Stimulated activated CD8-positive, alpha-beta memory T cell treated with anti-CD3 and anti-CD28 coated beads, Interleukin-7, amount 100 ng/mL, for 48 hours (primary cell): Measurements from ENCODE around the gene USP35.
A peak's percentile ranks its signal among the peaks of the same experiment; 100 is the strongest.

ENCODE experiments used
- DNase-seq, 2 donors: peaks; one replicate each; pipeline ENCODE4 v3.0.0-alpha.2; 2020; ENCODE audit warnings: low read depth in 1 of 2; ENCODE audit errors: extremely low read depth in 1 of 2

USP35 gene, protein sequence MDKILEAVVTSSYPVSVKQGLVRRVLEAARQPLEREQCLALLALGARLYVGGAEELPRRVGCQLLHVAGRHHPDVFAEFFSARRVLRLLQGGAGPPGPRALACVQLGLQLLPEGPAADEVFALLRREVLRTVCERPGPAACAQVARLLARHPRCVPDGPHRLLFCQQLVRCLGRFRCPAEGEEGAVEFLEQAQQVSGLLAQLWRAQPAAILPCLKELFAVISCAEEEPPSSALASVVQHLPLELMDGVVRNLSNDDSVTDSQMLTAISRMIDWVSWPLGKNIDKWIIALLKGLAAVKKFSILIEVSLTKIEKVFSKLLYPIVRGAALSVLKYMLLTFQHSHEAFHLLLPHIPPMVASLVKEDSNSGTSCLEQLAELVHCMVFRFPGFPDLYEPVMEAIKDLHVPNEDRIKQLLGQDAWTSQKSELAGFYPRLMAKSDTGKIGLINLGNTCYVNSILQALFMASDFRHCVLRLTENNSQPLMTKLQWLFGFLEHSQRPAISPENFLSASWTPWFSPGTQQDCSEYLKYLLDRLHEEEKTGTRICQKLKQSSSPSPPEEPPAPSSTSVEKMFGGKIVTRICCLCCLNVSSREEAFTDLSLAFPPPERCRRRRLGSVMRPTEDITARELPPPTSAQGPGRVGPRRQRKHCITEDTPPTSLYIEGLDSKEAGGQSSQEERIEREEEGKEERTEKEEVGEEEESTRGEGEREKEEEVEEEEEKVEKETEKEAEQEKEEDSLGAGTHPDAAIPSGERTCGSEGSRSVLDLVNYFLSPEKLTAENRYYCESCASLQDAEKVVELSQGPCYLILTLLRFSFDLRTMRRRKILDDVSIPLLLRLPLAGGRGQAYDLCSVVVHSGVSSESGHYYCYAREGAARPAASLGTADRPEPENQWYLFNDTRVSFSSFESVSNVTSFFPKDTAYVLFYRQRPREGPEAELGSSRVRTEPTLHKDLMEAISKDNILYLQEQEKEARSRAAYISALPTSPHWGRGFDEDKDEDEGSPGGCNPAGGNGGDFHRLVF

GRCh38 chr11:78188286-78189173 lies at the start of gene USP35, which contains the start of gene KCTD21:
Gene USP35, plus strand, starts transcription at chr11:78188919. Its CDS starts 7,327 bp downstream, at chr11:78196246.
Gene KCTD21, minus strand, starts transcription at chr11:78188626. Its CDS starts 14,072 bp downstream, at chr11:78174554.
- peak; percentile 85 to 91 for DNase-seq

DNA sequence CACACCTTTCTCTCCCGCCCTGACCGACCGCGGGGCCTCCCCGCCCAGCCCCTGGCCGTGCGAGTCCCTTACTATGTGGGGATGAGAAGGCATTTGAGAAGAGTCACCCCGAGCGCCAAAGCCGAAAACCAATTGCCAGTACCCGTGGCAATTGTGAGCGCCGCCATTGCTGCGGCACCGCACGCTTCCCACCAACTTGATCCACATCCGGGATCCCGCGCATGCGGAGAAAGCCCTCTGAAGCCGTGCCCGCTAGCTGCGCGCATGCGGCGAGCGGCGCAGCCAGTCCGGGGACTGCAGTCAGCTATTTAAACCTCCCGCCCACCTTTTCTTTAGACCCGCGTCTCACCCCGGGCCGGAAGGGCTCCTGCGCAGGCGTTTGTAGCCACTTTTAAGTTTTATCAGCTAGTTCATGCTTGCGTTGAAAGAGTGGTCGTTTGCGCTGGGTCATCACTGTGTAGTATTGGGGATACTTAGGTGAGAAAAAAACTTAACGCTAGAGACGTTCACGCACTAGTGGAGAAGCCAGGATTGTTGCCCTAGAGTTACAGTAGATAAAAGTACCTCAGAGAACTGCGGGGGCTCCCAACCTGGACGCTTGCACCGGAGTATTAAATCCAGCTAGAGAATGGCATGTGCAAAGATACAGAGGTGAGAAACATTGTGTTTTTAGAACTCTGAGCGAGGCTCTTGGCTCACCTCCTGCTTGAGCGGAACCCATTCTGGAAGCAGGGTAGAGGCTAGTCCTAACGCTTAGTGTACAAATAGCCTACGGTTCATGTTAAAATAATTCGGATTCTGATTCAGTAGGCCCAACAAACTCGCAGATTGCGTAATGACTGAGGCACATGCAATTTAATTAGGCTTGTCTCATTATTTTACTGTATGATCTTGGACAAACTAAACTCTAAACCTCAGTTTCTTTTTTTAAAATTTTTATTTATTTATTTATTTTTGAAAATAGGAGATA lies 49.0 kb upstream of the USP35 start, which contains the start of gene ALG8:
Gene ALG8, minus strand, starts transcription at position 205 of the 970 bp plus-strand sequence. Its CDS starts 38 bp downstream, at position 167.
- peak; percentile 94 to 95 for DNase-seq

- no peak for DNase-seq
Observed at GRCh38 chr11:78140392-78141077, 48.2 kb upstream of the USP35 start.

DNA sequence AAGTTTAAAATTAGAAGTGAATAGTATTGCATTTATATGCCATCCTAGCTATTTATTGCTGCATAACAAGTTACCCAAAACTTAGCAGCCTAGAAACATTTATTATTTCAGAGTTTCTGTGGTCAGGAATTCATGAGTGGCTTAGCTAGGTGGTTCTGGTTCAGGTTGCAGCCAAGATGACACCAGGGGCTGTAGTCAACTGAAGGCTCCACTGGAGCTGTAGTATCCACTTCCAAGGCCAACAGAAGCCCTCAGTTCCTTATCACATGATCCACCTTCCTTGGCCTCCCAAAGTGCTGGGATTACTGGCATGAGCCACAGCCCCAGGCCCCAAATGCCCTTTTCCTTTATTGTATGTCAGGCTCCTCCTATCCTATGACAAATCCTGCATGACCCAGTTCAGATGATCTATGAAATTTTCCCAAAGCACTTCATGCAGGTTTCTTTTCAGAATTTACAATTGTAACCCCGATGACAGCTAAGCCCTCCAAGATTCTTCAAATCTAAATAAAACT lies 43.2 kb upstream of the USP35 start:
- no peak for DNase-seq

DNA sequence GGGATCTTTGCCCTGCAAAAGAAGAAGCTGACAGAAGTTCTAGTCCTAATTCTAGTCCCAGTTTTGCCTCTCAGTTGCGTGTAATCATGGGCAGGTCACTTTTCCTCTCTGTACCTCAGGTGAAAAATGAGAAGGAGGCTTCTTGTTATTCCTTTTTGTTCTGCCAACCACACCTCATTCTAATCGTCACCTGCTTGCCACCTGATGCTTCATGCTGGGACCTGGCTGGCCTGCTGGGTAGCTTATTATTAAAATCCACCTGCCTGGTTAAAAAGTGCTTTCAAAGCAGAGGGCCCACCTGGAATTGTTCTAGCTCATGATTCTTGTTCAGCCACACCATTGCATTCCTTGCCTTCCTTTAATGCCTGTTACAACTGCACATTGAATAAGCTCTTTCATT lies 40.9 kb upstream of the USP35 start:
- DNase-seq = no peak

- DNase-seq = no peak
Observed at GRCh38 chr11:78149646-78150045, 39.1 kb upstream of the USP35 start.

GRCh38 chr11:78150346-78150745 lies 38.4 kb upstream of the USP35 start:
- no peak for DNase-seq

- DNase-seq = no peak
Observed at GRCh38 chr11:78150754-78151153, 38.0 kb upstream of the USP35 start.

DNA sequence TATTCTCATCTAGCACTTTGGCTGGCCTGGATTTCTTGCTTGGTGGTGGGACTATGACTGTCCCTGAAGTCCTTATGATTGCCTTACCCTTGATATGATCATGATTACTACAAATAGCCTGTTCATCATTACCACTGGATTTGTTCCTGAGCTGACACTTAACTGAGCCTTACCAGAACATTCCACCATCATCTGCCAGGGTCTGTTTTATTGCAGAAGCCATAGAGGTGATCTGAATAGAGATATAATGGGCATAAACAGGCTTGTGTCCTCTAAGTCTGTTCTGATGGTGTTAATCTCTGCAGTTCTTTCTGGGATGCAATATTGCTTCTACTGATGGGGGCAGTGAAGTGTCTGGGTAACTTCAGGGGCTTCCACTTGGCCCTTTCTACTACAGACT lies 36.9 kb upstream of the USP35 start:
- DNase-seq = no peak

DNA sequence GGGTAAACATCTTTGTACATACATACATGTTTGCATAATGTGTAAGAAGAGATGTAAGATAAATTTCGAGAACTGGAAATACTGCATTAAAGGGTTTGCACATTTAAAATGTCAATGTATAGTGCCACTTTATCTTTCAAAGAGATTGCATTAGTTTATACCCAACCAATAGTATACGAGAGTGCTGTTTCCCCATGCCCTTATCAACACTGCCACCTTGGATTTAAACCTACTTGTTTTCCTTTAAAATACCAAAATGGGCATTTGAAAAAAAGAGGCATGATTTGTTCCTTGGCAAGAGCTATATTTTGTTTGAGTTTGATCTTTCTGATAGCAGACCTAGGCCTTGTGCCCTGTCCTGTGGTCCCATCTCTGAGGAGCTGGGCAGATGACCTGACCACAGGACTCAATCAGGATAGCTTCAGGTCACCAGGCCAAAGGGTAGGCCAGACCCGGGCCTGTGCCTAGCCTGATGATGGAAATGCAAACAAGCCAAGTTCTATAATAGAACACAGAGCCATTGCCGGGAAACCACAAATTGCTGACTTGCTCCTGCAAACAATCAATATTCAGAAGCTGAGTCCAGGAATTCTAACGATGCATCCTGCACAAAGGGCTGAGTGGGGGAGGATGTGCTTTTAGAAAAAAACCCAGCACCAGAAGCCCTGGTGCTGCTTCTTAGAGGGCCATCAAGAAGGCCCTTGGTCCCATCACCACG lies 32.4 kb upstream of the USP35 start:
- no peak for DNase-seq

GRCh38 chr11:78158987-78159652 lies 29.6 kb upstream of the USP35 start:
- no peak for DNase-seq

DNA sequence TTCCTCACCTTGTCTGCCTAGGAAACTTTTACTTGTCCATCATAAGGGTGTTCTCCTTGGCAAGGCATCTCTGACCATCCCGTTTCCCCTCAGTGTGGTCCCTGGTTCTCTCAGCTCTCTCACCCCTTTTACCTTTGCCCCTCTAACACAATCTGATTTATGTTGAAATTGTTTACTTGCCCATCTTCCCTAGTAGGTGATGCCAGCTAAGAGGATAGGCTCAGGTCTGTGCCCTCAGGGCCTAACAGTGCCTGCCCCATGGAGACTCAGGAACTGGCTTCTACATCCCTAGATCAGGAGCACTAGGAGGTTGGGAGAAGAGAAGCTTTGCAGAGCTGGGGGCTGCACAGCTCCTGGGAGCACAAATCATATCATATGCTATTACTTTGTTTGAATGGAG lies 28.2 kb upstream of the USP35 start:
- no peak for DNase-seq

DNA sequence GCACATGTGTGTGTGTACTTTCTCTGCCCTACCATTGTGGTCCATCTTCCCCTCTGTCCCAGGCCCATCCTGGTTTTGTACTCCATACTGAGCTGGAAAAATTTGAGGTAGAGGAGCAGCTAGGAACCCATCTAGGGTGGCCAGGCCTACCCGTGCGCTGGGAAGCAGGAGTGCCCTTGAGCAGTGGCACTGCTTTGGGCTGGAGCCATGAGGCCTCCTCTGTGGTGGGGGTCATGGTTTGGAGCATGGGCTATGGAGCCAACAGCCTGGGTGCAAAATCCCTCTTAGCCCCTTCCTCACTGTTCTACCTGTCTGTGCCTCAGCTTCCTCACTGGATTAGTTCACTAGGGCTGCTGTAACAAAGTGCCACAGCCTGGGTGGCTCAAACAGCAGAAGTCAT lies 27.4 kb upstream of the USP35 start:
- no peak for DNase-seq

- DNase-seq = no peak
Observed at GRCh38 chr11:78161962-78162371, 26.8 kb upstream of the USP35 start.

GRCh38 chr11:78163828-78164227 lies 24.9 kb upstream of the USP35 start:
- DNase-seq = no peak

GRCh38 chr11:78164471-78164870 lies 24.2 kb upstream of the USP35 start:
- DNase-seq = no peak

GRCh38 chr11:78166855-78167469 lies 21.8 kb upstream of the USP35 start:
- no peak for DNase-seq
